Glutamatergic neuron (in vitro differentiated cells): ENCODE results near the gene ULK4. TPM values are rescaled to one million over a fixed set of nuclear protein-coding genes. Genes with fewer than 3 reads are reported as not detected.
"Not testable (repeated sequence)": the region's sequence is repeated elsewhere in the genome, so short reads cannot be mapped to it uniquely, and the experiment has no call there.

Source experiments
- DNase-seq: peaks from one replicate; pipeline ENCODE4 v3.0.0; 2022
- H3K27ac Mint-ChIP-seq: one replicate; pipeline ENCODE4 v1.8.0; 2020; ENCODE audit warnings: mild to moderate bottlenecking, mixed read lengths, inconsistent platforms; ENCODE audit not compliant: unreplicated experiment
- H3K27me3 Mint-ChIP-seq: one replicate; pipeline ENCODE4 v1.8.0; 2020; ENCODE audit warnings: mild to moderate bottlenecking, moderate library complexity, mixed read lengths, inconsistent platforms; ENCODE audit not compliant: unreplicated experiment
- H3K36me3 Mint-ChIP-seq: one replicate; pipeline ENCODE4 v1.8.0; 2020; ENCODE audit warnings: mild to moderate bottlenecking, mixed read lengths, inconsistent platforms; ENCODE audit not compliant: unreplicated experiment
- H3K4me1 Mint-ChIP-seq: one replicate; pipeline ENCODE4 v1.8.0; 2020; ENCODE audit warnings: mild to moderate bottlenecking, low read depth, mixed read lengths, inconsistent platforms; ENCODE audit not compliant: unreplicated experiment
- H3K4me3 Mint-ChIP-seq: one replicate; pipeline ENCODE4 v1.8.0; 2020; ENCODE audit warnings: mild to moderate bottlenecking, mixed read lengths, inconsistent platforms; ENCODE audit not compliant: unreplicated experiment
- H3K9me3 Mint-ChIP-seq: one replicate; pipeline ENCODE4 v1.8.0; 2020; ENCODE audit warnings: mild to moderate bottlenecking, moderate library complexity, mixed read lengths, inconsistent platforms; ENCODE audit not compliant: unreplicated experiment
- CTCF ChIP-seq: fragments of 200-600 bp; sonication (generic); IDR thresholded peaks from one replicate; pipeline ENCODE4 v1.5.0; 2021; ENCODE audit not compliant: partially characterized antibody, unreplicated experiment
- total RNA-seq: library from RNA; stranded (reverse); fragmentation: NEBNext Ultra II Directional; extraction: Animal tissue kit (Norgen Biotek cat#: 25700); gene quantifications from one replicate; pipeline ENCODE4 v1.2.1, GENCODE V29; 2021; ENCODE audit not compliant: unreplicated experiment

The ULK4 gene
- total RNA-seq, 1 donor from 2014 or later: 9.7 TPM

GRCh38 chr3:41651718-41652117, 310.2 kb downstream of the ULK4 start:
- Mint-ChIP-seq H3K9me3 (peaks cover 7% of the 10 kb centered on the region), H3K4me1 (no peaks in the 10 kb centered on the region), H3K27ac (no peak overlapping the region), H3K27me3 (peaks cover 3% of the 10 kb centered on the region), H3K36me3 (peaks cover 18% of the 10 kb centered on the region), H3K4me3 (no peak overlapping the region)
- no peak for TF ChIP-seq CTCF
- no peak for DNase-seq

- H3K36me3 Mint-ChIP-seq: peaks cover 18% of the 10 kb centered on the region
- H3K4me3 Mint-ChIP-seq: no peak overlapping the region
- peaks cover 9% of the 10 kb centered on the region for H3K9me3 Mint-ChIP-seq
- no peak for DNase-seq
- no peak overlapping the region for H3K27ac Mint-ChIP-seq
- no peaks in the 10 kb centered on the region for H3K4me1 Mint-ChIP-seq
- TF ChIP-seq CTCF: no peak
- H3K27me3 Mint-ChIP-seq: peaks cover 3% of the 10 kb centered on the region
Measured at GRCh38 chr3:41650406-41650805, 311.5 kb downstream of the ULK4 start.

GRCh38 chr3:41649129-41649739, 312.7 kb downstream of the ULK4 start:
- Mint-ChIP-seq H3K4me1 (no peaks in the 10 kb centered on the region), H3K4me3 (no peak overlapping the region), H3K27me3 (peaks cover 3% of the 10 kb centered on the region), H3K36me3 (peaks cover 18% of the 10 kb centered on the region), H3K27ac (no peak overlapping the region), H3K9me3 (peaks cover 9% of the 10 kb centered on the region)
- DNase-seq: no peak
- no peak for TF ChIP-seq CTCF

- not testable (repeated sequence) for H3K27ac Mint-ChIP-seq, H3K4me1 Mint-ChIP-seq, H3K4me3 Mint-ChIP-seq, H3K27me3 Mint-ChIP-seq, DNase-seq, H3K9me3 Mint-ChIP-seq
- H3K36me3 Mint-ChIP-seq: peaks cover 18% of the 10 kb centered on the region
Measured at GRCh38 chr3:41647730-41648129, 314.2 kb downstream of the ULK4 start.

- Mint-ChIP-seq H3K4me1 (no peaks in the 10 kb centered on the region), H3K27me3 (no peaks in the 10 kb centered on the region), H3K4me3 (no peak overlapping the region), H3K36me3 (no peaks in the 10 kb centered on the region), H3K9me3 (no peaks in the 10 kb centered on the region), H3K27ac (no peak overlapping the region)
- TF ChIP-seq CTCF: no peak
- no peak for DNase-seq
Measured at GRCh38 chr3:41640076-41640475, 321.8 kb downstream of the ULK4 start.
